ENCODE measurements around the gene PHLPP1.
"Not testable (repeated sequence)": the region's sequence is repeated elsewhere in the genome, so short reads cannot be mapped to it uniquely, and the experiment has no call there.

Gene PHLPP1

GRCh38 chr18:62734290-62734689, 18.9 kb downstream of the PHLPP1 start:
- in situ Hi-C loops (cut with MboI; ENCODE audit: low sequenced_read_pairs, unreplicated experiment) = no loop called here
- no peak for TF ChIP-seq CTCF (IDR thresholded peaks at IDR 0.05; ENCODE audit: borderline replicate concordance, control extremely low read depth, extremely low read depth, insufficient read depth, missing control alignments)
- DNase-seq (ENCODE audit: low spot score) = no peak

- in situ Hi-C loops (cut with MboI; ENCODE audit: low sequenced_read_pairs, unreplicated experiment) = no loop called here
- TF ChIP-seq CTCF (IDR thresholded peaks at IDR 0.05; ENCODE audit: borderline replicate concordance, control extremely low read depth, extremely low read depth, insufficient read depth, missing control alignments) = no peak
- no peak for DNase-seq (ENCODE audit: low spot score)
Measured at GRCh38 chr18:62735387-62735786, 20.0 kb downstream of the PHLPP1 start.

- no peak for TF ChIP-seq CTCF (IDR thresholded peaks at IDR 0.05; ENCODE audit: borderline replicate concordance, control extremely low read depth, extremely low read depth, insufficient read depth, missing control alignments)
- in situ Hi-C loops (cut with MboI; ENCODE audit: low sequenced_read_pairs, unreplicated experiment) = no loop called here
- DNase-seq (ENCODE audit: low spot score) = no peak
Measured at GRCh38 chr18:62736077-62736855, 20.9 kb downstream of the PHLPP1 start.

GRCh38 chr18:62737241-62737873, 22.0 kb downstream of the PHLPP1 start:
- in situ Hi-C loops (cut with MboI; ENCODE audit: low sequenced_read_pairs, unreplicated experiment) = no loop called here
- DNase-seq (ENCODE audit: low spot score) = no peak
- no peak for TF ChIP-seq CTCF (IDR thresholded peaks at IDR 0.05; ENCODE audit: borderline replicate concordance, control extremely low read depth, extremely low read depth, insufficient read depth, missing control alignments)

GRCh38 chr18:62738639-62739038, 23.3 kb downstream of the PHLPP1 start:
- in situ Hi-C loops (cut with MboI; ENCODE audit: low sequenced_read_pairs, unreplicated experiment) = no loop called here
- no peak for DNase-seq (ENCODE audit: low spot score)
- no peak for TF ChIP-seq CTCF (IDR thresholded peaks at IDR 0.05; ENCODE audit: borderline replicate concordance, control extremely low read depth, extremely low read depth, insufficient read depth, missing control alignments)

GRCh38 chr18:62739911-62740310, 24.6 kb downstream of the PHLPP1 start:
- DNase-seq (ENCODE audit: low spot score) = no peak
- no peak for TF ChIP-seq CTCF (IDR thresholded peaks at IDR 0.05; ENCODE audit: borderline replicate concordance, control extremely low read depth, extremely low read depth, insufficient read depth, missing control alignments)
- in situ Hi-C loops (cut with MboI; ENCODE audit: low sequenced_read_pairs, unreplicated experiment) = no loop called here

- DNase-seq (ENCODE audit: low spot score); in situ Hi-C loops (cut with MboI; ENCODE audit: low sequenced_read_pairs, unreplicated experiment): not testable (repeated sequence)
Measured at GRCh38 chr18:62740650-62741049, 25.3 kb downstream of the PHLPP1 start.

All from GM13976 (cell line).